MM.1S (cell line): ENCODE measurements around the gene ARAP2.

Experiments used
- DNase-seq: peaks from one replicate; pipeline ENCODE4 v3.0.0-alpha.2; 2015
- H2AFZ ChIP-seq: fragments of 300-600 bp; sonication (generic); 2 replicates; pipeline ENCODE4 v1.6.0; 2016; ENCODE audit warnings: antibody characterized with exemption, low read length
- H3F3A ChIP-seq: fragments of 300-600 bp; sonication (generic); 2 replicates; pipeline ENCODE4 v1.6.1; 2016; ENCODE audit warnings: mild to moderate bottlenecking, antibody characterized with exemption, low read length, moderate library complexity, mixed read lengths; ENCODE audit not compliant: insufficient read depth
- H3K27ac ChIP-seq: fragments of 300-600 bp; sonication (generic); 2 replicates; pipeline ENCODE4 v1.5.1; 2016; ENCODE audit warnings: mild to moderate bottlenecking, low read length
- H3K27me3 ChIP-seq: fragments of 300-600 bp; sonication (generic); replicated peaks from 2 replicates; pipeline ENCODE4 v1.6.0; 2016; ENCODE audit warnings: low read length; ENCODE audit not compliant: insufficient read depth
- H3K36me3 ChIP-seq: fragments of 300-600 bp; sonication (generic); replicated peaks from 2 replicates; pipeline ENCODE4 v1.6.1; 2016; ENCODE audit warnings: mild to moderate bottlenecking, low read length, mixed read lengths; ENCODE audit not compliant: insufficient read depth
- H3K4me1 ChIP-seq: fragments of 300-600 bp; sonication (generic); 2 replicates; pipeline ENCODE4 v1.6.1; 2016; ENCODE audit warnings: low read length, mixed read lengths
- H3K4me2 ChIP-seq: fragments of 300-600 bp; sonication (generic); 2 replicates; pipeline ENCODE4 v1.6.0; 2016; ENCODE audit warnings: low read depth, low read length
- H3K4me3 ChIP-seq: fragments of 300-600 bp; sonication (generic); 2 replicates; pipeline ENCODE4 v1.5.1; 2016; ENCODE audit warnings: low read length, mixed read lengths
- H3K79me2 ChIP-seq: fragments of 300-600 bp; sonication (generic); 2 replicates; pipeline ENCODE4 v1.6.1; 2016; ENCODE audit warnings: mixed run types, low read length, mixed read lengths
- H3K9ac ChIP-seq: fragments of 300-600 bp; sonication (generic); 2 replicates; pipeline ENCODE4 v1.6.1; 2016; ENCODE audit warnings: low read length, mixed read lengths
- H3K9me2 ChIP-seq: fragments of 300-600 bp; sonication (generic); replicated peaks from 2 replicates; pipeline ENCODE4 v1.6.1; 2016; ENCODE audit warnings: mild to moderate bottlenecking, low read length, mixed read lengths; ENCODE audit not compliant: insufficient read depth
- H3K9me3 ChIP-seq: fragments of 300-600 bp; sonication (generic); replicated peaks from 2 replicates; pipeline ENCODE4 v1.6.1; 2016; ENCODE audit warnings: mild to moderate bottlenecking, low read length, mixed read lengths; ENCODE audit not compliant: insufficient read depth
- H4K20me1 ChIP-seq: fragments of 300-600 bp; sonication (generic); 2 replicates; pipeline ENCODE4 v1.6.1; 2016; ENCODE audit warnings: mild to moderate bottlenecking, low read length, moderate library complexity, mixed read lengths; ENCODE audit not compliant: insufficient read depth
- CTCF ChIP-seq: fragments of 300-600 bp; sonication (generic); IDR thresholded peaks from 2 replicates; pipeline ENCODE4 v1.5.1; 2016; ENCODE audit warnings: antibody characterized with exemption, low read length, mixed read lengths
- EZH2 ChIP-seq: fragments of 300-600 bp; sonication (generic); optimal IDR thresholded peaks from 2 replicates; pipeline ENCODE3; 2017; ENCODE audit warnings: low read depth, mild to moderate bottlenecking, antibody characterized with exemption, low read length, mixed read lengths
- EZH2phosphoT487 ChIP-seq: fragments of 300-600 bp; sonication (generic); IDR thresholded peaks from 2 replicates; pipeline ENCODE4 v1.6.1; 2018; ENCODE audit warnings: antibody characterized with exemption, low read length

ARAP2 gene

DNA sequence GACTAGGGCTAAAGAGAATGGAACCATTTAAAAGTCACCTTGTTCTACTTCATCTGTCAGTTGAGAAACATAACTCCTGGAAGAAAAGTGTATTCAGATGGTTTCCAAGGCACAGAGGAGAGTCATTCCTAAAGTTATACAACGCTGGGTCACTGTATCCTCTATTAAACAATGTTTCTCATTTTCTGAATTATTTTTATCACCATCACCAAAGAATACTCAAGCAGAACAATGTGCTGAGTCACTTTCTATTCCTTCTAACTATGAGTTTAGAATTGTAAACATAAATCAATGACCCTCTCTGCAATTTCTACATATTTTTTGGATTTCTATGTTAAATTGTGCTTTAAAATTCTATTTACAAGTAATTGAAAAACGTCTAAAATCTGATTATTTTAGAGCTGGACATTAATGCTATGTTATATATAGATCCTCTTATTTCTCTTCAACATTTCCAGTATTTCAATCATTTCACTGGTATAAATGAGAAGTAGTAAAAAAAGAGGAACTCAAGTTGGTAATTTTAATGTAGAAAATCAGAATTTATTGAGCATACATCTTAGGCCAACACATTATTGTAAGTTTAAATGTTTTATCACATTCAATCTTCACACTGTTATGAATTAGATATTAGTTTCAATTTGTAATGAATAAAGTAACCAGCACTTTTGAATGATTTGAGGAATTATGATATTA is 44.6 kb upstream of the ARAP2 start:
- no peaks in the 10 kb centered on the region for H4K20me1 ChIP-seq
- no peaks in the 10 kb centered on the region for H3K9me2 ChIP-seq
- no peaks in the 10 kb centered on the region for H3K27me3 ChIP-seq
- H3K27ac ChIP-seq: no peak overlapping the region
- no peak for DNase-seq
- no peaks in the 10 kb centered on the region for H3F3A ChIP-seq
- no peak overlapping the region for H3K9ac ChIP-seq
- H3K4me3 ChIP-seq: no peak overlapping the region
- H3K36me3 ChIP-seq: no peaks in the 10 kb centered on the region
- H3K79me2 ChIP-seq: no peaks in the 10 kb centered on the region
- H3K9me3 ChIP-seq: no peaks in the 10 kb centered on the region
- no peak overlapping the region for H3K4me2 ChIP-seq
- no peak overlapping the region for H2AFZ ChIP-seq
- TF ChIP-seq EZH2phosphoT487 (no peak), CTCF (no peak), EZH2 (no peak)
- no peaks in the 10 kb centered on the region; the same call in 1 of the 2 replicates for H3K4me1 ChIP-seq

DNA sequence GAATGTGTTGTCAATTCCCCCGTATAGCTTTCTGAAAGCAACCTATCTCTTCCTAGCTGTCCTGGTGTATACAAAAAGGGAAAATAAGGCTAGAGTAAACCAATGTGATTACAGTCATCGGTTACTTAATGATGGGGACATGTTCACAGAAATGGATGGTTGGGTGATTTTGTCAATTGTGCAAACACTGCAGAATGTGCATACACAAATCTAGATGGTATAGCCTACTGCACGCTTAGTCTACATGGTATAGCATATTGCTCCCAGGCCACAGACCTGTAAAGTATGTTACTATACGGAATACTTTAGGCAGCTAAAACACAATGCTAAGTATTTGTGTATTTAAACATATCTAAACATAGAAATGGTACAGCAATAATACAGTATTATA is 42.2 kb upstream of the ARAP2 start:
- Histone ChIP-seq H3F3A (no peaks in the 10 kb centered on the region), H3K4me3 (no peak overlapping the region), H3K9me3 (no peaks in the 10 kb centered on the region), H3K4me1 (no peaks in the 10 kb centered on the region; the same call in 1 of the 2 replicates), H3K9ac (no peak overlapping the region), H3K36me3 (no peaks in the 10 kb centered on the region), H2AFZ (no peak overlapping the region), H3K9me2 (no peaks in the 10 kb centered on the region), H3K4me2 (no peak overlapping the region), H3K27ac (no peak overlapping the region), H3K27me3 (no peaks in the 10 kb centered on the region), H3K79me2 (no peaks in the 10 kb centered on the region), H4K20me1 (no peaks in the 10 kb centered on the region)
- no peak for TF ChIP-seq EZH2
- TF ChIP-seq EZH2phosphoT487: no peak
- no peak for TF ChIP-seq CTCF
- DNase-seq: no peak

DNA sequence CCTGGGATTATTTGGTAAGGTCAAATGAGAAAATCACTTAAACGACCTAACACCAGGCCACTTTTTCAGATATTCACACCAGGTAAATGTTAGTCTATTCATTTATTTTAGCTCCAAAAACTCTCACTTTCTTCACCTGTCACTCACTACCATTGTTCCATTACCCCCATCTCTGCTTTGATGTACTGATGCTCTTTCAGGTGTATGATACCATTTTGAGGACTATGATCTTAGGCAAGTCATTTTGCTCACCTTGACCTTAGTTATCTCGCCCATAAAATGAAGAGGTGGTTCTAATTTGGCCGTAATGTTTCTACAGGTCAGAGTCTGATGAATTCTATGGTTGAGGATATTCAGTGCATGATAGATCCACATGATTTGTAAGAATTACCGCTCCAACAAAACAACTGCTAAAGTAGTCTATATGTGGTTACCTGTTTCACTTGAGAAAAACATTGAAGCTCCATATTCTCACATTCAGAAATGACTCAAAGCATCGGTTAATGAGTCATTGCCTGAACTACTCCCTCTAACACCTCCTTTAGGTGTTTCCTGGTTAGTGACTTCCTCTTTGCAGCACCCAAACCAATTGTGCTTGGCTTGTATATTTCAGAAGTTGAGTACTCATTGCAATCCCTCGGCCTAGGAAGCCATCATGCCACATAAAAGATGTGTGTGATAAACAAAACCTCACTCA is 41.6 kb upstream of the ARAP2 start:
- peak; percentile 61 for DNase-seq
- Histone ChIP-seq H3K4me3 (no peak overlapping the region), H3K9me3 (no peaks in the 10 kb centered on the region), H3K4me2 (no peak overlapping the region), H3K9ac (no peak overlapping the region), H3K36me3 (no peaks in the 10 kb centered on the region), H3F3A (no peaks in the 10 kb centered on the region), H3K4me1 (no peaks in the 10 kb centered on the region; the same call in 1 of the 2 replicates), H2AFZ (no peak overlapping the region), H4K20me1 (no peaks in the 10 kb centered on the region), H3K9me2 (no peaks in the 10 kb centered on the region), H3K79me2 (no peaks in the 10 kb centered on the region), H3K27me3 (no peaks in the 10 kb centered on the region), H3K27ac (no peak overlapping the region)
- TF ChIP-seq EZH2phosphoT487: no peak
- TF ChIP-seq CTCF: no peak
- no peak for TF ChIP-seq EZH2
